ENCODE results near the gene UBTF. TPM values are rescaled to one million over a fixed set of nuclear protein-coding genes. Genes with fewer than 3 reads are reported as not detected.

UBTF gene
- total and polyA plus RNA-seq, 8 donors = 25.5 to 198 (median 37.3) TPM

DNA sequence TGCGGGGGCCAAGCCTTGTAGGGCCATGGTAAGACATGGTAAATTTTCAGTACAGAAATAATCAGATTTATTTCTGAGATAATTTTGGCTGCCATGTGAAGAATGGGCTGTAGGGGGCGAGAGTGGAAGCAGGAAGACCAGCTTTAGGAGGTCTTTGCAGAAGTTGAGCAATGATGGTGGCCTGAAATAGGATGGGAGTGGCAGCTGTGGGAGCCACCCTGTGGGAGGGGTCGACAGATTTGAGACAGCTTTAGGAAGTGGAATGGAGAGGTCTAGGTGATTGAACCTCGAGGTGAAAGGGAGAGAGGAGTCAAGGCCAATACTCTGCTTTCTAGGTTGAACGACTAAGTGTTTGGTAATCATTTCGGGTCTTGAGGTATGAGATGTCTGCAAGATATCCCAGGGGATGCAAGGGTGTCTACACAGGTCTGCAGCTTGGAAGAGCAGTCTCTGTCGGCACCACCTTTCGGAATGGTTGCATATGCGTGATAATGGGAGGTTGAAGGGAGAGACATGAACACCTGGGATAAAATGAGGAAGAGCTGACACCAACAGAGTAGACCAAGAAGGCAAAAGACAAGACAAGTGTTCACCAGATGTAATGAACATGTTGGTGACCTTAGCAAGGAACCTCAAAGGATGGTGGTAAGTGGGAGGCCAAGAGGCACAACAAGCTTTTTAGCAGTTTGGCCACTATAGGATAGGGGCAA is 15.6 kb downstream of the UBTF start:
- H3K27ac ChIP-seq = peak overlapping the region in 2 of 5 donors; percentile 3 to 17
- intact Hi-C loops (cut with DNase I; ENCODE audit: low total_unique reads) = no loop called here

DNA sequence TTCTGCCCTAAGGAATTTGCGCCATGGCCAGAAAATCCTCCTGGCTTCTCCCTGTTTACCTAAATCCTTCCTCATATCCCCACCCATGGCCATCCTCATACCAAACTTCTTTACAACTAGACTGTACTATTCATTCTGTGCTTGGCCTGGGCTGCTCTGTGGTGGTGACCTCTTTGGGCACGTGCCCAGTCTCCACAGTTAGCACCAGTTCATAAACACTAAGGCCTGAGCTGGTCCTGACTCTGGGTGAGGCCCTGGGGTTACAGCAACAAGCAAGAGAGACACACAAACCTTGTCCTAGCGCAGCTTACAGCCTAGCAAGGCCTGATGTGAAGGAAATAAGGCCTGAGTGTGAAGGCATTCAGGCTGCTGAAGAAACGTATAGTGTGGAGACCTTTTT is 16.7 kb downstream of the UBTF start:
- DNase-seq = no peak
- H3K27ac ChIP-seq = peak overlapping the region in 1 of 5 donors; percentile 3
- no peak for TF ChIP-seq POLR2AphosphoS5 (IDR thresholded peaks at IDR 0.05)
- TF ChIP-seq EP300 (IDR thresholded peaks at IDR 0.05) = no peak
- TF ChIP-seq, protein P1, sequence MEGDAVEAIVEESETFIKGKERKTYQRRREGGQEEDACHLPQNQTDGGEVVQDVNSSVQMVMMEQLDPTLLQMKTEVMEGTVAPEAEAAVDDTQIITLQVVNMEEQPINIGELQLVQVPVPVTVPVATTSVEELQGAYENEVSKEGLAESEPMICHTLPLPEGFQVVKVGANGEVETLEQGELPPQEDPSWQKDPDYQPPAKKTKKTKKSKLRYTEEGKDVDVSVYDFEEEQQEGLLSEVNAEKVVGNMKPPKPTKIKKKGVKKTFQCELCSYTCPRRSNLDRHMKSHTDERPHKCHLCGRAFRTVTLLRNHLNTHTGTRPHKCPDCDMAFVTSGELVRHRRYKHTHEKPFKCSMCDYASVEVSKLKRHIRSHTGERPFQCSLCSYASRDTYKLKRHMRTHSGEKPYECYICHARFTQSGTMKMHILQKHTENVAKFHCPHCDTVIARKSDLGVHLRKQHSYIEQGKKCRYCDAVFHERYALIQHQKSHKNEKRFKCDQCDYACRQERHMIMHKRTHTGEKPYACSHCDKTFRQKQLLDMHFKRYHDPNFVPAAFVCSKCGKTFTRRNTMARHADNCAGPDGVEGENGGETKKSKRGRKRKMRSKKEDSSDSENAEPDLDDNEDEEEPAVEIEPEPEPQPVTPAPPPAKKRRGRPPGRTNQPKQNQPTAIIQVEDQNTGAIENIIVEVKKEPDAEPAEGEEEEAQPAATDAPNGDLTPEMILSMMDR (IDR thresholded peaks at IDR 0.05) = no peak
- no peak for TF ChIP-seq POLR2A (IDR thresholded peaks at IDR 0.05)
- intact Hi-C loops (cut with DNase I; ENCODE audit: low total_unique reads) = no loop called here
- 62 to 83% (median 72%) methylated on average over 4 of the region's 4 CpGs for WGBS, 5 donors
- no peak overlapping the region for H3K4me3 ChIP-seq
- no peaks in the 10 kb centered on the region for H3K9me3 ChIP-seq
- H3K27me3 ChIP-seq = no peaks in the 10 kb centered on the region
- peaks cover 21 to 43% (median 30%) of the 10 kb centered on the region in 4 donors for H3K4me1 ChIP-seq
- peaks cover 14 to 19% (median 16%) of the 10 kb centered on the region in 4 donors for H3K36me3 ChIP-seq

More for the DNA sequence above, 15.6 kb downstream of the UBTF start:
- Histone ChIP-seq H3K4me3 (no peak overlapping the region), H3K27me3 (no peaks in the 10 kb centered on the region), H3K4me1 (peaks cover 13 to 42% (median 20%) of the 10 kb centered on the region in 4 donors), H3K9me3 (no peaks in the 10 kb centered on the region), H3K36me3 (peaks cover 25 to 30% (median 27%) of the 10 kb centered on the region in 4 donors)
- no peak for TF ChIP-seq POLR2AphosphoS5 (IDR thresholded peaks at IDR 0.05)
- TF ChIP-seq, protein P1 (IDR thresholded peaks at IDR 0.05) = peak in 5 of 7 experiments; percentile 31 to 57 (median 53)
- WGBS, 5 donors = 55 to 57% (median 55%) methylated on average over 9 of the region's 9 CpGs
- DNase-seq = peak in 1 of 2 donors; percentile 76

DNA sequence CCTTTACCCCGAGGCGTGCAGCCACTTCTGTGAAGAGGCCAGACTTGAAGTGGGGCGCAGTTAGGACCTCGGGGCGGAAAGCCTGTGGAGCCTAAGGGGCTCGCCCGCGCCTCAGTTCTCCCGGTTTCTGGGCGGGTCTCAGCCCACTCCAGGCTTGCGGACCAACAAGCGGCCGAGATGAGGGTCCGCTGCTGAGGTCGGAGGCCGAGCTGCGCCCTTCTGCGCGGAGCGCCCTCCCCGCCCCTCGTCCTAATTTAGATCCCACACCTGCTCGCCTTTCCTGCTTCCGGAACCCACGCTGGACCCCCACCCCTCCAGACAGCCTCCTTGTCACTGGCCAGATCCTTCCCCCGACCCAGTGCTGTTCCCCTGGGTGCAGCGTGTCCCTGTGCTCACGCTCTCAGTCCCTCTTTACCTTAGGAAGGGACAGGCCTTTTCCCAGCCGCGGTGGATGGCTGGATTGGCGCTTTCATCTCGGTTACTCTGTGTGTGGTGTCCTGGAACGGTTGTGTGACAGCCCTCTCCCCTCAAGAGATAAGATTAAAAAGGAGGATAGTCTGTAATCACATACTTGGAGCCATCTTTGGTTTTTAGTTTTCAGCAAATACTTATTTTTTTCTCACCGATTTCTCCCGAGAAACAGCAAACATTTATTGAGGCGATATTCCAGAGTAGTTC is 18.9 kb downstream of the UBTF start:
- intact Hi-C loops (cut with DNase I; ENCODE audit: low total_unique reads) = no loop called here
- Histone ChIP-seq H3K27ac (peak overlapping the region; percentile 97 to 100 (median 100)), H3K4me1 (peaks cover 30 to 61% (median 42%) of the 10 kb centered on the region in 4 donors), H3K4me3 (peak overlapping the region; percentile 71 to 99 (median 92)), H3K27me3 (no peaks in the 10 kb centered on the region), H3K9me3 (no peaks in the 10 kb centered on the region), H3K36me3 (peaks cover 17 to 23% (median 21%) of the 10 kb centered on the region in 4 donors)
- TF ChIP-seq EP300 (IDR thresholded peaks at IDR 0.05) = no peak
- TF ChIP-seq, protein P1 (IDR thresholded peaks at IDR 0.05) = no peak
- no peak for TF ChIP-seq POLR2A (IDR thresholded peaks at IDR 0.05)
- TF ChIP-seq POLR2AphosphoS5 (IDR thresholded peaks at IDR 0.05) = no peak
- no peak for DNase-seq
- WGBS, 5 donors = 3 to 7% (median 4%) methylated on average over 25 to 36 of the region's 36 CpGs

DNA sequence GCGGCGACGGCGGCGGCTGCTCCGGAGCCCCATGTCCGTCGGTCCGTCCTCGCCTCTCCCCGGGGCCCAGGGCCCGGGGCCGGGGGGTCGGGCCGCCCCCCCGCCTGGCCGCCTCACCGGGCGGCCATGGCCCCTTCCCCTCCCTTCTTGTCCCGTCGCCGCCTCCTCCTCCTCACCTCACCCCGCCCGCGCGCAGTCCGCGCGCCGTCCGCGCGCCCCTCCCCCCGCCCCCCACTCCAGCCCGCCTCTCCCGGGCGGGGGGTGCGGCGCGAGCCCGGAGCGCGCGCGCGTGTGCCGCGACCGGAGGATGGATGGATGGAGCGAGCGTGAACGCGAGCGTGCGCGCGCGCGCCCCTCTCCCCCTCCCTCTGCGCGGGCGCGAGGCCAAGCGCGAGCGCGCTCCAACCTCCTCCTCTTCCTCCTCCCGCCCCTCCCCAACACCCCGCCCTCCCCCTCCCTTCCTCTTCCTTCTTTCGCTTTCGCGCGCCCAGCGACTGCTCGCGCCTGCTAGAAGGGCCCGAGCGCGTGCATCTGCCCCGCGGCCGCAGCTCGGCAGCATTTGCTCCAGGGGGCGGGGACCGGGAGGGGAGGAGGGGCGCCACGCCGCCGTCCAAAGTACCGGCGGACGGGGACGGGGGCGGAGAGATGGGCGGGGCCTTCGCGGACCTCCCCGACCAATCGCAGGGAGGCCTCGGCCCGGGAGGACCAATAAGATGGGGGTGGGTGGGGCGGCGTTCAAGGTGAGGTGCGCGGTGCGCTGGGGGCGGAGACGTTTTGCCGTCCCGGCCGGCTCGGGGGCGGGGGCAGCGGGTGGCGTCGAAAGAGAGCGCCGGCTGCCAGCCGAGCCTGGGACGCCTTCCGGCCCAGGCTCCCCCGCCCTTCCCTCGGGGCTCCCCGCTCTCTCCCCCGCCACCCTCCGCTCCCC is 19.7 kb downstream of the UBTF start, which contains the start of gene ATXN7L3:
TSS of gene ATXN7L3 (minus strand) at position 332 of the 925 bp plus-strand sequence. CDS start 1,814 bp downstream, outside the sequence.
- Histone ChIP-seq H3K36me3 (peaks cover 25 to 31% (median 29%) of the 10 kb centered on the region in 4 donors), H3K27ac (peak within 1 kb of the TSS; percentile 97 to 100 (median 100)), H3K9me3 (no peaks in the 10 kb centered on the region), H3K4me1 (peaks cover 30 to 58% (median 39%) of the 10 kb centered on the region in 4 donors), H3K27me3 (no peaks in the 10 kb centered on the region), H3K4me3 (peak within 1 kb of the TSS; percentile 71 to 99 (median 92))
- WGBS, 5 donors = 0 to 1% (median 1%) methylated on average over 38 to 124 of the region's 126 CpGs
- intact Hi-C loops (cut with DNase I; ENCODE audit: low total_unique reads) = no loop called here
- no peak for TF ChIP-seq EP300 (IDR thresholded peaks at IDR 0.05)
- TF ChIP-seq POLR2AphosphoS5 (IDR thresholded peaks at IDR 0.05) = peak; percentile 45 to 78 (median 54)
- peak; percentile 99 to 100 for DNase-seq
